IPS-NIHi7 (cell line): ENCODE data around the gene ANXA11.
"Not testable (repeated sequence)": the region's sequence is repeated elsewhere in the genome, so short reads cannot be mapped to it uniquely, and the experiment has no call there.

ENCODE experiments used
- DNase-seq: peaks from one replicate; pipeline ENCODE4 v3.0.0; 2012; ENCODE audit warnings: mixed read lengths; ENCODE audit errors: extremely low spot score

ANXA11 gene

DNA sequence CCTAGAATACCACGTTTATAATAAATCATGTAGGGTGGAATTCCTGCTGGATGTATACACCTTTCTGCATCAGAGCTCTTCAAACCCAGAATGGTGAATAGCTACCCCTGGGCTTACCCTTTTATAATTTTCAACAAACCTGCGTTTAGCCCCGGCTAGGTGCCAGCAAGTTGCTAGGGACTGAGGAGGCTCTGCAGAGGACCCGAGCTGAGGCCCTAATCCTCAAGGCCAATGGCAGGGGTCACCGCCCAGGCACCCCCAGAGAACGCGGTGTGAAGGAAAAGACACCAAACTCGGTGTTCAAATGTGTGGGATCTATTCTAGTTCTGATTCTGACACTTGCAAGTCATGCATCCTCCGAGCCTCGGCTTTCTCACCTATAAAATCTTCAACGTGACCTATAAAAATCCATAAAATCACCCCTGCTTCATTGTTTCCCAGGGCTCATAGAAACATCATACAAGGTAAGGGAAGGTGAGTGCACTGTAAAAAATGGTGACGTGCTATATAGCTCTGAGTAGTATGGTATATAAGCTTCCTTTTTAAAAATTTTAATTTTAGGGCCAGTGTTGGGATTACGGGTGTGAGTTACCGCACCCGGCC lies 2.5 kb upstream of the ANXA11 start:
- DNase-seq = no peak

DNA sequence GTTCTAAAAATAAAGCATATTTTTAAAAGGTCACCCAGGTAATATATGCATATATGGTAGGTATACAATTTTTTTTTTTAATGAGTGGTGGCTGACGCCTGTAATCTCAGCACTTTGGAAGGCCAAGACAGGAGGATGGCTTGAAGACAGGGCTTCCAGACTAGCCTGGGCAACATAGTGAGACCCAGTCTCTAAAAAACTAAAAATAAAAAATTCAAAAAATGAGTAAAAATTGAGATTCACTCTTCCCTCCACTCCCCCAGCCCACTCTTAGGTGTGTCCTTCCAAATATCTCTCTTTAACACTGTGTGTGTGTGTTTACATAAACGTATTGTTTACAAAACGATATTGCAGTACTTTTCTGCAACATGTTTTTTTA lies 929 bp upstream of the ANXA11 start:
- no peak for DNase-seq

DNA sequence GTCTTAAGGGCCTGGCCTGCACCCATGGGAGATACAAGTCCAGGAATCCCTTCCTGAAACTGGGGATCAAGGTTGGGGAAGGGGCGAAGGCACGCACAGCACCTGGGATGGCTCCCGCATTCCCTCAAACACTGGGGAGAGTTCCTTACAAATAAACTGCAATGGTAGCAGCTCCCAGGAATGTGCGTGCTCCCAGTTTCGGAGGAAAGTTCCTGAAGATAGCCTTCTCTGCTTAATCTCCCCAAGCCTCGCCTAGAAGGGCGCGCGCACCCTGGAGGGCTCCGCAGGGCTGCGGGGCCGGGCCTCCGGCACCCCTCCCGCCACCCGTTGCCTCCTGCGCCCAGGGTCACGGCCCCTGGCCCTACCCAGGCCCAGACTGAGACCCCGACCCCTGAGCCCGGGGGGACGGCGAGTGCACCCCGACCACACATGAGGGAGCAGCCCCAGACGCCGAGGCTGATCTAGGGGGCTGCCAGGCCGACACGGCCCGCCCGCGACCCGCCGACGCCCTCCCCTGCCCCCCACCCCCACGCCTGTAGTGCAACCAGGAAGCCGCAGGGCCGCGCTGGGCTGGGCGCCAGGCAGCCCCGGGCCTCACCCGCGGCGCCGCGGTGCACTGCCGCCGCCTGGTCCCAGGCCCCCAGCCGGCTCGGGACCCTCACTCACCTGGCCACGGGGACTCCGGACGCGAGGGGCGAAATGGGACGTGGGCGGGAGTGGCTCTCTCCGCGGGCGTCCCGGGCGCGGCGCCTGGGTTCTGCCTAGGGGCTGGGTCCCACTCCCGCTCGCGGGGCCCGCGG lies 460 bp downstream of the ANXA11 start:
- DNase-seq = no peak

- DNase-seq = no peak
Measured at GRCh38 chr10:80203835-80204676, 1.3 kb downstream of the ANXA11 start.

DNA sequence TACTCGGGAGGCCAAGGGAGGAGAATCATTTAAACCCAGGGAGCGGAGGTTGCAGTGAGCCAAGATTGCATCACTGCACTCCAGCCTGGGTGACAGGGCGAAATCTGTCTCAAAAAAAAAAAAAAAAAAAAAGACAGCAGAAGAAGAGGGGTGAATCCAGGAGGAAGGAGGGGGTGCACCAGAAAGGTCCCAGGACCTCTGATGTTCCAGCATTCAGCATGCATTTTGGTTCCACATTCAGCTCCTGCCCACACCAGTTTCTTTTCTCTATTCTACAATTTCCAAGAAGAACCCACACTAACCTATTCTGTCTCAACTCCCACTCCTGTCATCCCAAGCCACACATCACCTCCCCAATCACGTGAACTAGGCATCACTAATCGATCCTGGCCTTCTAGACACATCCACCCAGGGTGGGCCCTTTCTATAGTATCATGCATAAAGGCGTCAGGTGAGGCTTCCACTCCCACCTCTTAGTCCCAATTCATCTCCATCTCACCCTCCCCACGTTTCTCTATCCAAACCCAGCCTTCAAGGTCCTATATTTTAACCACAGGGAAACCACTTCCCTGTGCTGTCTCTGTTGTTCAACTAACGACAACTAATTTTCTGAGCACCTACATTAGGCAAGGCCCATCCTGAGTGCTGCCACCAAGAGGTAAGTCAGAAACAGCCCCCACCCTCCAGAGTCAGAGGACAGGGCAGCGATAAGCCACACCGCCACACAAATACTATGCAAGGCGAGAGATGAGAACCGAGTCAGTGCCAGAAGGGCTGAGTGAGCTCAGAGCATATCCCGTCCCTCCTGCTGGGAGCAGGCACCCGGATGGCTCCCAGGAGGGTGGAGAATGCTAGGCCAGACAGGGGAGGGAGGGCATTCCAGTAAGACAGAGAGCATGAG lies 2.2 kb downstream of the ANXA11 start:
- DNase-seq = peak; percentile 66

DNA sequence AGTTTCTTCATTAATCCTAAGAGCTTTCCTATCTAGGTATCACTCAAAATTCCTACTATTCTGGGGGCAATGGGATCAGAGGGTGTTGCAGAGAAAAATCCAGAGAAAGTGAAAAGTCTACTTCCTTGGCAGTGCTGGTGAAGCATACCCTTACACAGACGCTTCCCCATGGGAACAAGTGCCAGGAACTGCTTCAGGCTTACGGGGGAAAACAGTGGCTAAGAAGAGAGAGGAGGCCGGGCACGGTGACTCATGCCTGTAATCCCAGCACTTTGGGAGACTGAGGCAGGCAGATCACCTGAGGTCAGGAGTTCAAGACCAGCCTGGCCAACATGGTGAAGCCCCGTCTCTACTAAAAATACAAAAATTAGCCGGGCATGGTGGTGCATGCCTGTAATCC lies 2.8 kb downstream of the ANXA11 start:
- DNase-seq = not testable (repeated sequence)

- no peak for DNase-seq
Measured at GRCh38 chr10:80201608-80202141, 3.7 kb downstream of the ANXA11 start.

DNA sequence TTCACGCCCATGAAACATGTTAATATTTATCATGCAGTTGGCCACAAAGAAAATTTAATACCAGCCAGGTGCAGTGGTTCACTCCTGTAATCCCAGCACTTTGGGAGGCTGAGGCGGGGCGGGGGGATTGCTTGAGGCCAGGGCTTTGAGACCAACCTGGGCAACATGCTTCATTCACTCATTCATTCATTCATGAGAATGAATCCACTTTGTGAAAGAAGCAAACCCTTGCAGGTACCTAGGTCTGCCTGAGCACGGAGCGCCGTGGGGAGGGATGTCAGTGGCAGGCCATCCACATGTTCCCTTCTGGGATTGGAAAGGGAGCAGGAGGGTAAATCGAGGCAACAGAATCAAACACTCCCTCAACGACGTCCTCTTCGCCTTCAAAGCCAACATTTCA lies 4.7 kb downstream of the ANXA11 start:
- DNase-seq = no peak

DNA sequence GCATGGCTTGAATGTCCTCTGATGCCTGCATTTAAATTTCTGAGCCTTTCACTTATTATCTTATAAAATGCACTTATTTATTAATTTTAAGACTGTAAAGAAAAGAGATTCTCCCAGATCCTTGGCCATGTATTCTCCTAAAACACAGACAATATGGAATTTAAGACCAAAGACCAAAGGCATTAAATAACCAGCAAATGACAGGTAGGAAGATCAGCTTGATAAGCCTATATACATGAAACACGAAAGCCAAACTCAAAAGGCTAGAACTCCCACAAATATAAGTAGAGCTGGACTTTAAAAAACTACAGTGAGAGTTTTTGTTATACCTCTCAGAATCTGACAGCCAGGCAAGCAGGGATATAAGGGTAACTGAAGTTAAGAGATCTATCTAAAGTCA lies 5.1 kb downstream of the ANXA11 start:
- no peak for DNase-seq

GRCh38 chr10:80199828-80200227 lies 5.5 kb downstream of the ANXA11 start:
- no peak for DNase-seq

DNA sequence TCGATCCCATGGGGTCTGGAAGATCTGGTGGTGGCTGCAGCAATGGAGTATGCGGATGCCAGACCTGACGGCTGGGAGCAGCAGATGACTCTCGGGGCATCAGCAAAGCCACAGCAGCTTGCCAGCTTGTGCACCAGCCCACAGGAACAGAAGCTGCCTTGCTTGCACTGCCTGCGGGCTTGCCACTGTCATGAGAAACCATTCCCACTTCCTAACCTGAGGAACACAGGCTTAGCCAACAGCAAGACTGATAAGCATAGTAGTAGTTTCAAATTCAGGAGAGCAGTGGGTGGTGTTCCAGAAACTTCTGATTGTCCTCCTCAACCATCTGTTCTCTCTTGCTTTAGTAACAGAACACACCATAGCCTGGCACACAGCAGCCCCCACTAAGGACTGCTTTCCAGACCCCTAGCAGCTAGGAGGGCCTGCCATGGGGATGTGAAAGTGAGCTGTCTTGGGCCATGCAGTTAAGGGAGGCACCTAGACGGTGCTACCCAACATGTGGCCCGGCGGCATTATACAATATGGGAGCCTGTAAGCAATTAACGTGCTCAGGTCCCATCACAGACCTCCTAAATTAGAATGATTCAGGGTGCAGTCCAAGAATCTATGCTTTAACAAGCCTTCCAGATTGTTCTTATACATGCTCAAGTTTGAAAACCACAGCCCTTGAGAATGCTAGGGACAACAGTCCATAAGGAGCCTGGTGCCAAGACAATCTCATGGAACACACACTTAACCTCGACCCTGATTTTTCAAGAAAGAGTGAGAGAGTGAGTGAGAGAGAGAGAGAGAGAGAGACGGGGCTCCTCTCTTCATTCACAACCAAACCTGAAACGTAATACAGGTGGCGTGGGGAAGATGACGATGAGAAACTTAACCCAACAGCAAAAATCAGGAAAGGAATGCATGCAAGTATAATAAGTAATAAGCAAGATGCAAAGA lies 7.1 kb downstream of the ANXA11 start:
- DNase-seq = no peak

DNA sequence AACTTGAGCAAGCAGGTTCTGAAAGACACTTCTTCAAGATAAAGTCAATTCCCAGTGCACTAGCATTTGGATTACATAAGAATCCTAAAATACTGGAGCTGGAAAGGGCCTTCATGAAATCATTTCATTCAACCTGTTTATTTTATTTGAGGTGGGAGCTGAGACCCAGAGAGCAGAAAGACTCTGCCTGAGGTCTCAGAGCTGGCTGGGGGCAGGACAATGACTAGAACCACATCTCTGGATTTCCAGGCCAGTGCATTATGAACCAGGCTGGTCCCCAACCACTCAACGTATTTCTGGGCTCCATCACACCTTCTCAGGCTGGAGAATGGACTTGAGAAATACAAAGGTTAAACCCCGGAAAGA lies 8.4 kb downstream of the ANXA11 start:
- DNase-seq = no peak

- DNase-seq = no peak
Measured at GRCh38 chr10:80196270-80196949, 8.9 kb downstream of the ANXA11 start.

DNA sequence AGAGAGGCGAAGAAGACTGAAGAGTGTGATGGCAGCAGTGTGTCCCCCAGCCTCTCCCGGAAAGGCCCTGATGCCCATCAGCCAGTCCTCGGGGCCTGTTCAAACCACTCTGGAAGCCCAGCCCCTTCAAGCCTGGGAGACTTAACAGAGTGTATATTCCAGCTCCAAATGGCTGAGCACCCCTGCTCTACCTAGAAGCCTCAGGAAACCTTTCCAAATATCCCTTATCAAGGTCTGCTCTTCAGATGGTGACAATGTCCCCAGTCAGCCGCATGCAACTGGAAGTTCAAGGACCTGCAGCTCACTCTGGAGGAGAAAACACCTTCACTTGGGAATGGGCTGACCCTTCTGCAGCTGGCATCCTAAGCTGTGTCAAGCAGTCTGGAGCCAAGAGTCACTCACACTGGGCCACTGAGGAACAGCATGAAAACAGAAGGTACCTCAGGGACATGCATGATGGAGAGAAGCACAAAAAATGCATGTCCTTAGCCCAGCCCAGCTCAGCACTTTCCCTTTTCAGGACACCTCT lies 10.2 kb downstream of the ANXA11 start:
- DNase-seq = no peak

DNA sequence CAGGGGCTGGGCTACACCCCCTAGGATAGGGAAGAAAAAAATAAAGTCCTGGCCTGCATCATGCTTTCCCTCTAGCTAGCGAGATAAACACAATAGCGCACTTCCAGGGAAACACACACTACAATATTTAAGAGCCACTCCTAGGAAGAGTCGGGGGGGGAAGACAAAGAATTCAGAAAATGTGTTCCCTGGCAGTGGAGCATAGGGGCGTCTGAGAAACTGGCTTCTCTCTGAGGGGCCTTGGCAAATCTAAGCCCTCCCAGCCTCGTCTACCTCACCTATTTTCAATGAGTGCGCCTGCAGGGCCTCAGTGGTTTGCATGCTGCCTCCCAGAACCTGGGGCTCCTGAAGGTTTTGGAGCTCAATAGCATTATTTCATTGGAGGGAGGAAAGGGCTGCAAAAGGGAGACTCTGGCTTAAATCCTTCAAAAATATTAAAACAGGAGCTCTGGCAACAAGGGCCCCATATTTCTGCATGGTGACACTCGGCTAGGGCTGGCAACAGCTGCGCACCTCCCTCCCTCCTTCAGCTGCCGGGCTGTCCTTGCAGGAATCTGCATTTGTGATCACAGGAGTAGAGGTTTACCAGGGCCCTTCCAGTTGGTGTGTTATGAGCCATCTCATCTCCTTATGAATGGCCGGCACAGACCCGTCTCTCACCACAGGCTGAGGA lies 10.8 kb downstream of the ANXA11 start:
- no peak for DNase-seq

DNA sequence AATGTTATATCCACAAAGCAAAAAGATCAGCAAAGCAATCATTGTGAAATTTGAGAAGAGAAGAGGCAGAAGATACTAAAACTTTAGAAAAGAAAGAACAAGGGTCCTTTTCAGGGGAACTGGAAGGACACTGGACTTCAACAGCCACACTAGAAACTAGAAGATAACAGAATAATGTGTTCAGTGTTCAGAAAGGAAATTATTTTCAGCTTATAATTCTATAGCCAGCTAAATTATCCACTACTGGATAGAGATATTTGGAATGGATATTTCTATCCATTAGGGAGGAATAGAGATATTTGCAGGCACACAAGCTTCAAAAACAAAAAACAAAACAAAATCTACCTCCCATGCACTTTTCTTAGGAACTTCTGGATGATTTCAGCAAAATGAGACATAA lies 12.8 kb downstream of the ANXA11 start:
- DNase-seq = no peak

GRCh38 chr10:80191589-80192270 lies 13.6 kb downstream of the ANXA11 start:
- no peak for DNase-seq

DNA sequence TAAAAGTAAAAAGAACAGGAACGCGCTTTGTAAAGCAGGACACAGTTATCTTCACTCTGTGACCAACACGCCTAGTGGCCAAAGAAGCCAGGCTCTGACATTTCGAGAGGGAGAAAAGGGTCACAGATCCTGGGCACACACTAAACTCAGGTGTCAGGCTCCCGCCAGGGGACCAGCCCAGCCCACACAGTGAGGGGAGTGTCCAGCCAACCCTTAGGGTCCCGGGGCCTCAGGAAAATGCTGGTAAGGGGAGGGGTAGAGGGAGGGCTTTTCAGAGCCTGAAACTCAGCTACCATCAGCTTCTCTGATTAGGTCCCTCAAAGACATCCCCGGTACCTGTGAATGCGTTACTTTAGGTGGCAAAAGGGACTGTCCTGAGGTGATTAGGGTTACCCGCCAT lies 16.6 kb downstream of the ANXA11 start:
- no peak for DNase-seq
